Loucy (cell line): ENCODE measurements around the gene CLCNKB.

Source experiments
- H2AFZ ChIP-seq: fragments of 200-600 bp; sonication (generic); 2 replicates; pipeline ENCODE4 v1.6.0; 2016; ENCODE audit warnings: antibody characterized with exemption, mild to moderate bottlenecking, low read length, moderate library complexity
- H3F3A ChIP-seq: fragments of 200-600 bp; 2 replicates; pipeline ENCODE4 v1.6.0; 2016; ENCODE audit warnings: antibody characterized with exemption, low read depth, mild to moderate bottlenecking
- H3K27me3 ChIP-seq: fragments of 200-600 bp; sonication (generic); 2 replicates; pipeline ENCODE4 v1.6.1; 2014; ENCODE audit warnings: low read length, mild to moderate bottlenecking; ENCODE audit not compliant: insufficient read depth, poor library complexity, severe bottlenecking
- H3K36me3 ChIP-seq: fragments of 200-600 bp; sonication (generic); 2 replicates; pipeline ENCODE4 v1.6.1; 2016; ENCODE audit warnings: low read length; ENCODE audit not compliant: insufficient read depth
- H3K4me1 ChIP-seq: fragments of 200-600 bp; sonication (generic); 2 replicates; pipeline ENCODE4 v1.5.1; 2014; ENCODE audit warnings: low read length, mild to moderate bottlenecking; ENCODE audit not compliant: insufficient read depth, poor library complexity, severe bottlenecking
- H3K4me2 ChIP-seq: fragments of 200-600 bp; sonication (generic); 2 replicates; pipeline ENCODE4 v1.6.0; 2014; ENCODE audit warnings: antibody characterized with exemption, low read length, low read depth, mild to moderate bottlenecking; ENCODE audit not compliant: poor library complexity, severe bottlenecking
- H3K4me3 ChIP-seq: fragments of 200-600 bp; sonication (generic); 2 replicates; pipeline ENCODE4 v1.5.1; 2014; ENCODE audit warnings: low read length, mild to moderate bottlenecking, mixed read lengths; ENCODE audit not compliant: poor library complexity, severe bottlenecking
- H3K79me2 ChIP-seq: fragments of 200-600 bp; sonication (generic); 2 replicates; pipeline ENCODE4 v1.6.1; 2014; ENCODE audit warnings: low read length; ENCODE audit not compliant: insufficient read depth
- H3K9ac ChIP-seq: fragments of 200-600 bp; sonication (generic); 2 replicates; pipeline ENCODE4 v1.6.0; 2014; ENCODE audit warnings: mild to moderate bottlenecking, low read depth, low read length, moderate library complexity; ENCODE audit not compliant: poor library complexity, severe bottlenecking
- H3K9me2 ChIP-seq: fragments of 200-600 bp; sonication (generic); replicated peaks from 2 replicates; pipeline ENCODE4 v1.6.1; 2016; ENCODE audit warnings: low read depth, low read length, mixed read lengths
- H3K9me3 ChIP-seq: fragments of 200-600 bp; sonication (generic); 2 replicates; pipeline ENCODE4 v1.6.1; 2014; ENCODE audit warnings: mild to moderate bottlenecking, antibody characterized with exemption, low read length, low read depth; ENCODE audit not compliant: insufficient read depth
- H4K20me1 ChIP-seq: fragments of 200-600 bp; sonication (generic); 2 replicates; pipeline ENCODE4 v1.6.0; 2014; ENCODE audit warnings: antibody characterized with exemption, low read length, mild to moderate bottlenecking; ENCODE audit not compliant: insufficient read depth, poor library complexity, severe bottlenecking
- CTCF ChIP-seq: fragments of 200-600 bp; sonication (generic); conservative IDR thresholded peaks from 2 replicates; pipeline ENCODE4 v1.5.1; 2014; ENCODE audit warnings: mild to moderate bottlenecking, antibody characterized with exemption, low read length
- EZH2phosphoT487 ChIP-seq: fragments of 200-600 bp; IDR thresholded peaks from 2 replicates; pipeline ENCODE4 v1.6.1; 2018; ENCODE audit warnings: antibody characterized with exemption, mild to moderate bottlenecking, moderate library complexity, borderline replicate concordance

CLCNKB gene

DNA sequence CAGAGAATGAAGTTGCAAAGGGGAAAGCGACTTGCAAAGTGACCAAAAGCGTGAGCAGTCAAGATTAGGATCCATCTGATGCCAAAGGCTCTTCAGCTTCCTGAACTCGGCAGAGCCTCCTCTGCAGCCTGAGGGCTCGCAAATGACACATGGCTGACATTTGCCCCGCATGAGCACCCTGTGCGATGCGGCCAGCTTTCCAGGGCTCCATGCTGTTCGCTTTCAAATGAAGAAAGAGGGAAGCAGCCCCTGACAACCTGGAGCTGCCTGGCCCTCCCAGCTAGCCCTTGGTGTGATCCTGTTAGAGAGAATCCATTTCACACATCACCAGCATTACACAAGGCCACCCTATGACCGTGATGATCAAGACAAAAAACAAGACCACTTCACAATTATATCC, 50.0 kb downstream of the CLCNKB start:
- no peaks in the 10 kb centered on the region for H3K9me3 ChIP-seq
- no peaks in the 10 kb centered on the region for H3K9me2 ChIP-seq
- no peak overlapping the region for H2AFZ ChIP-seq
- H3K9ac ChIP-seq: no peak overlapping the region
- H3K79me2 ChIP-seq: no peaks in the 10 kb centered on the region
- H3K36me3 ChIP-seq: no peaks in the 10 kb centered on the region
- H3K4me3 ChIP-seq: no peak overlapping the region
- H3K4me1 ChIP-seq: no peaks in the 10 kb centered on the region
- no peaks in the 10 kb centered on the region for H3F3A ChIP-seq
- TF ChIP-seq CTCF (no peak), EZH2phosphoT487 (no peak)
- H4K20me1 ChIP-seq: no peaks in the 10 kb centered on the region
- no peak overlapping the region for H3K4me2 ChIP-seq
- no peaks in the 10 kb centered on the region for H3K27me3 ChIP-seq

DNA sequence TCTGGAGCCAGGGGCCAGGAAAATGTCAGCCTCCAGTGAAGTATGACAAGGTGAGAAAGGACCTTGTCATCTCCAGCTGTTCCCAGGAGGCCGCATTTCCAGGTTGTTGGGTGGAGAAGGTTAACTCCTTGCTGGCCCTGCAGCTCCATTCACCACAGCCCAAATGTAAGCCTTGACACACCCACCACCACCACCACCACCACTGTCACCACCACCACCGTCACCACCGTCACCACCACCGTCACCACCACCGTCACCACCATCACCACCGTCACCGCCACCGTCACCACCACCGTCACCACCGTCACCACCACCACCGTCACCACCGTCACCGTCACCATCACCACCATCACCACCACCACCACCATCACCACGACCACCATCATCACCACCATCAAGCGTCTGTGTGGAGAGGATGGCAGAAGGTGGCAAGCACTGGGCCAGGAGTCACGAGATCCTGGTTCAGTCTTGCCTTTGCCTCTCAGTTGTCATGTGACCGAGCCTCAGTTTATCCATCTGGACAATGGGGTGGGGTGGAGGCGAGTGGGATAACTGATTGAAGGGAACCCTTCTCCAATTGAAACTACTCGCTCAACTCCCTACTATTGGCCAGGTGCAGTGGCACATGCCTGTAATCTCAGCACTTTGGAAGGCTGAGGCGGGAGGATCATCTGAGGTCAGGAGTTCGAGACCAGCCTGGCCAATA, 51.0 kb downstream of the CLCNKB start:
- H3K4me3 ChIP-seq: no peak overlapping the region
- no peaks in the 10 kb centered on the region for H3K27me3 ChIP-seq
- H3K4me2 ChIP-seq: no peak overlapping the region
- H3F3A ChIP-seq: no peaks in the 10 kb centered on the region
- no peak for TF ChIP-seq CTCF
- no peak for TF ChIP-seq EZH2phosphoT487
- H3K9me2 ChIP-seq: no peaks in the 10 kb centered on the region
- H3K9me3 ChIP-seq: no peaks in the 10 kb centered on the region
- H3K4me1 ChIP-seq: no peaks in the 10 kb centered on the region
- H3K9ac ChIP-seq: no peak overlapping the region
- no peaks in the 10 kb centered on the region for H4K20me1 ChIP-seq
- H3K79me2 ChIP-seq: no peaks in the 10 kb centered on the region
- no peak overlapping the region for H2AFZ ChIP-seq
- no peaks in the 10 kb centered on the region for H3K36me3 ChIP-seq

GRCh38 chr1:16095447-16095846, 51.9 kb downstream of the CLCNKB start:
- H3K9me2 ChIP-seq: no peaks in the 10 kb centered on the region
- H3K36me3 ChIP-seq: no peaks in the 10 kb centered on the region
- no peaks in the 10 kb centered on the region for H3K4me1 ChIP-seq
- no peaks in the 10 kb centered on the region for H3K9me3 ChIP-seq
- no peak overlapping the region for H3K9ac ChIP-seq
- H3K79me2 ChIP-seq: no peaks in the 10 kb centered on the region
- H3K4me3 ChIP-seq: no peak overlapping the region
- no peaks in the 10 kb centered on the region for H4K20me1 ChIP-seq
- H3F3A ChIP-seq: no peaks in the 10 kb centered on the region
- H2AFZ ChIP-seq: no peak overlapping the region
- TF ChIP-seq EZH2phosphoT487 (no peak), CTCF (no peak)
- no peaks in the 10 kb centered on the region for H3K27me3 ChIP-seq
- H3K4me2 ChIP-seq: no peak overlapping the region
